ENCODE data around the gene DOCK11. TPM values are rescaled to one million over a fixed set of nuclear protein-coding genes. Genes with fewer than 3 reads are reported as not detected.

DOCK11 gene
- total and polyA plus RNA-seq, 12 donors = 1.3 to 9.4 (median 3.0) TPM

DNA sequence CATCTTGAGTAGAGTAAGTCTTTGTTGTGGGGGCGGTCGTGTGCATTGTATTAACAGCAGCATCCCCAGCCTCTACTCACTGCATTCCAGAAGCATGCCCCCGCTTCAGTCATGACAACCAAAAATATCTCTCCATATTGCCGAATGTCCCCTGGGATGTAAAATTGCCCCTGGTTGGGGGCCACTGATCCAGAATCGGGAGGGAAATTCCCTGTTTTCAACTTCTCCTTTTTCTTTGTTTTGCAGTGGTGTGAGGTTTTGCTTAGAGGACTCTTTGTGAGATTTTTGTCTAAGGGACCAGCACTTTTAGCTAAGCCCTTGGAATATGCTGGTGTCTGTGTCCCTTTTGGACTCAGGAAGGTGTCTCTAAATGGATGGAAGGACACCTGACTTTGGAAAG, 228.8 kb downstream of the DOCK11 start:
- peaks cover 0 to 38% (median 0%) of the 10 kb centered on the region in 9 donors for H3K4me1 ChIP-seq
- DNase-seq (no peak), ATAC-seq (no peak)
- H3K27me3 ChIP-seq = no peaks in the 10 kb centered on the region
- intact Hi-C loops (cut with DNase I) = no loop called here
- TF ChIP-seq, protein P1, sequence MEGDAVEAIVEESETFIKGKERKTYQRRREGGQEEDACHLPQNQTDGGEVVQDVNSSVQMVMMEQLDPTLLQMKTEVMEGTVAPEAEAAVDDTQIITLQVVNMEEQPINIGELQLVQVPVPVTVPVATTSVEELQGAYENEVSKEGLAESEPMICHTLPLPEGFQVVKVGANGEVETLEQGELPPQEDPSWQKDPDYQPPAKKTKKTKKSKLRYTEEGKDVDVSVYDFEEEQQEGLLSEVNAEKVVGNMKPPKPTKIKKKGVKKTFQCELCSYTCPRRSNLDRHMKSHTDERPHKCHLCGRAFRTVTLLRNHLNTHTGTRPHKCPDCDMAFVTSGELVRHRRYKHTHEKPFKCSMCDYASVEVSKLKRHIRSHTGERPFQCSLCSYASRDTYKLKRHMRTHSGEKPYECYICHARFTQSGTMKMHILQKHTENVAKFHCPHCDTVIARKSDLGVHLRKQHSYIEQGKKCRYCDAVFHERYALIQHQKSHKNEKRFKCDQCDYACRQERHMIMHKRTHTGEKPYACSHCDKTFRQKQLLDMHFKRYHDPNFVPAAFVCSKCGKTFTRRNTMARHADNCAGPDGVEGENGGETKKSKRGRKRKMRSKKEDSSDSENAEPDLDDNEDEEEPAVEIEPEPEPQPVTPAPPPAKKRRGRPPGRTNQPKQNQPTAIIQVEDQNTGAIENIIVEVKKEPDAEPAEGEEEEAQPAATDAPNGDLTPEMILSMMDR (IDR thresholded peaks at IDR 0.05) = no peak
- no peak overlapping the region for H3K4me3 ChIP-seq
- 69 to 89% methylated on average over 5 of the region's 5 CpGs for WGBS, 2 donors
- H3K27ac ChIP-seq = peak overlapping the region in 1 of 10 donors; percentile 51
- H3K9me3 ChIP-seq = no peaks in the 10 kb centered on the region
- H3K36me3 ChIP-seq = no peaks in the 10 kb centered on the region

DNA sequence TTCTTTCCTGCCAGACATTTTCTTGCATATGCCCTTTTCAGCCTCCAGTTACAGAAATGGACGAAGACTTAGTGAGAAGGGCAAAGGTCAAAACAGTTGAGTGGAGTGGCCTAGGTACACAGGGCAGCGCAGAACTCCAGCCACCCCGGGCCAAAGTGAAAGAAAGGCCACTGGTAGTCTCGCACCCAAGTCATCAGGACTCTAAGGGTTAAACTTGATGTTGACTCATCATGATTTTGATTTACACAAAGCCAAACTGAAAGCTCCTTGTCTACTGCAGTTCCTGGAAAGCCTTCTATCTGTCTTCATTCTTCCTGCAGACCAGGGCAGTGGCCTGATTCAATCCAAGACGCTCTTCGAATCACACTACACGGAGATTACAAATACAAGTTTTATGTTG, 229.2 kb downstream of the DOCK11 start:
- intact Hi-C loops (cut with DNase I) = no loop called here
- H3K4me1 ChIP-seq = peaks cover 0 to 42% (median 0%) of the 10 kb centered on the region in 9 donors
- WGBS, 2 donors = 74 to 77% methylated on average over 7 of the region's 7 CpGs

DNA sequence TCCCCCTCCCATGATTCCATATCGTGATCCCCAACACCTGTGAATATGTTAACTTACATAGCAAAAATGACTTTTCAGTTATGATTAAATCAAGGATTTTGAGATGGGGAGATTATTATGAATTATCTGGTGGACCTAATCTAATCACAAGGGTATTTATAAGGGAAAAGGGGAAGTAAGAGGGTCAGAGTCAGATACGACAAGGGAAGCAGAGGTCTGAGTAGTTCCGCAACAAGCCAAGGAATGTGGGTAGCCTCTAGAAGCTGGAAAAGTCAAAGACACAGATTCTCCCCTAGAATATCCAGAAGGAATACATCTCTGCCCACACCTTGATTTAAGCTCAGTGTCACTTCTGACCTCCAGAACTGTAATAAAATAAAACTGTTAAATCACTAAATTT, 230.8 kb downstream of the DOCK11 start:
- H3K36me3 ChIP-seq = no peaks in the 10 kb centered on the region
- WGBS, 2 donors = 81 to 85% methylated on average over 3 of the region's 3 CpGs
- peak overlapping the region in 3 of 10 donors; percentile 66 to 69 (median 67) for H3K4me3 ChIP-seq

More for the DNA sequence above, 229.2 kb downstream of the DOCK11 start:
- ATAC-seq = no peak
- no peaks in the 10 kb centered on the region for H3K9me3 ChIP-seq
- H3K27ac ChIP-seq = peak overlapping the region in 3 of 10 donors; percentile 22 to 51 (median 31)
- H3K4me3 ChIP-seq = no peak overlapping the region
- H3K36me3 ChIP-seq = no peaks in the 10 kb centered on the region
- TF ChIP-seq, protein P1 (IDR thresholded peaks at IDR 0.05) = no peak
- DNase-seq = no peak
- peaks cover 0 to 2% (median 0%) of the 10 kb centered on the region in 7 donors for H3K27me3 ChIP-seq

DNA sequence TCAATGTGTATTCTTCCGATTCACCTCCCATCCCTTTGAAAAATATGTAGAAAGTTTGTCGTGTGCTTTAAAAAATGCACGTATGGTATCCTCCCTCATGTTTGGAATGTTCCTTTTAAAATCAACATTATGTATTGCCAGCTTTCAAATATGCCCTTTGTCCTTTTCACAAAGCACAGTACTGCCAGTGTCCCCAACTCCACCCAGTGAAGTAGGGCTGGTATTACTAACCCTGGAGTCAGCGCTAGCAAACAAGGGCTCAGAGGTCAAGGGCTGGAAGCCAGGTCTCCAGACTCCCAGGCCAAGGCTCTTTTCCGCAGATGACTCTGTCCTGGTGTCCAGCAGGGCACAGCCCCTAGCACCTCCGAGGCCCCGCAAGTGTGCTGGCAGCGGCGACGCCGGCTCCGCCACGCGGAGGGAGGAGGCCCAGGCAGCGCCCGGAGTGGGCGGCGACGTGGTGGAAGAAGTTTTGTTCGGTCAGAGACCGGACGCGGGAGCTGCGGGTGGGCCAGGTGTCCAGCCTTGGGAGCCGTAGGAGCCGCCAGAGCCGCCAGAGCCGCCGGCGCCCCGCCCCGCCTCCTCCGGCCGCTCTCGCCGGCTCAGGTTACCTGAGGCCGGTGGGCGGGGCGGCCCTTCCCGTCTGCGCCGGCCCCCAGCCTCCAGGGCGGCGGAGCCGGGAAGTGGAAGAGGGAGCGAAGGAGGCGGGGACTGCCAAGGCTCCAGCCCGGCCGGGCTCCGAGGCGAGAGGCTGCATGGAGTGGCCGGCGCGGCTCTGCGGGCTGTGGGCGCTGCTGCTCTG, 231.5 kb downstream of the DOCK11 start, which contains the start of gene IL13RA1:
Gene IL13RA1 (plus strand): TSS at position 720 of the 799 bp plus-strand sequence. CDS start 33 bp downstream, at position 753.
- Histone ChIP-seq H3K36me3 (no peaks in the 10 kb centered on the region), H3K4me3 (peak within 1 kb of the TSS; percentile 25 to 75 (median 66)), H3K27ac (peak within 1 kb of the TSS; percentile 85 to 97 (median 92)), H3K27me3 (peaks cover 0 to 6% (median 0%) of the 10 kb centered on the region in 7 donors), H3K4me1 (peaks cover 0 to 58% (median 0%) of the 10 kb centered on the region in 9 donors), H3K9me3 (no peaks in the 10 kb centered on the region)
- WGBS, 2 donors = 3 to 7% methylated on average over 20 to 54 of the region's 56 CpGs
- TF ChIP-seq, protein P1 (IDR thresholded peaks at IDR 0.05) = peak in 1 of 9 donors; percentile 20
- ATAC-seq (peak; percentile 94 to 97 (median 96)), DNase-seq (peak; percentile 68 to 77)
- intact Hi-C loops (cut with DNase I) = no loop called here

More for the DNA sequence above, 230.8 kb downstream of the DOCK11 start:
- ATAC-seq (no peak), DNase-seq (no peak)
- intact Hi-C loops (cut with DNase I) = no loop called here
- H3K27ac ChIP-seq = peak overlapping the region in 9 of 10 donors; percentile 85 to 97 (median 92)
- TF ChIP-seq, protein P1 (IDR thresholded peaks at IDR 0.05) = no peak
- peaks cover 0 to 55% (median 0%) of the 10 kb centered on the region in 9 donors for H3K4me1 ChIP-seq
- peaks cover 0 to 6% (median 0%) of the 10 kb centered on the region in 7 donors for H3K27me3 ChIP-seq
- H3K9me3 ChIP-seq = no peaks in the 10 kb centered on the region

All from heart right ventricle (tissue), 16 donors.